ENCODE measurements around the gene FIGNL2.

The FIGNL2 gene

GRCh38 chr12:51852404-51853137 is 4.1 kb upstream of the FIGNL2 start:
- DNase-seq: no peak

- DNase-seq: no peak
Observed at GRCh38 chr12:51851413-51852124, 3.1 kb upstream of the FIGNL2 start.

GRCh38 chr12:51850965-51851299 is 2.4 kb upstream of the FIGNL2 start:
- DNase-seq: no peak

GRCh38 chr12:51850081-51850964 is 1.8 kb upstream of the FIGNL2 start:
- no peak for DNase-seq

- no peak for DNase-seq
Observed at GRCh38 chr12:51848841-51849735, 570 bp upstream of the FIGNL2 start.

- no peak for DNase-seq
Observed at GRCh38 chr12:51847643-51848325, 734 bp downstream of the FIGNL2 start.

GRCh38 chr12:51846911-51847642 is 1.4 kb downstream of the FIGNL2 start:
- DNase-seq: no peak

GRCh38 chr12:51846271-51846691 is 2.2 kb downstream of the FIGNL2 start:
- no peak for DNase-seq

- DNase-seq: no peak
Observed at GRCh38 chr12:51845482-51845881, 3.0 kb downstream of the FIGNL2 start.

- no peak for DNase-seq
Observed at GRCh38 chr12:51844854-51845253, 3.7 kb downstream of the FIGNL2 start.

- no peak for DNase-seq
Observed at GRCh38 chr12:51841727-51842126, 6.8 kb downstream of the FIGNL2 start.

GRCh38 chr12:51840966-51841365 is 7.6 kb downstream of the FIGNL2 start:
- no peak for DNase-seq

GRCh38 chr12:51839310-51839947 is 9.1 kb downstream of the FIGNL2 start:
- no peak for DNase-seq

- no peak for DNase-seq
Observed at GRCh38 chr12:51838762-51839161, 9.8 kb downstream of the FIGNL2 start.

- DNase-seq: no peak
Observed at GRCh38 chr12:51838036-51838435, 10.5 kb downstream of the FIGNL2 start.

GRCh38 chr12:51837286-51837685 is 11.2 kb downstream of the FIGNL2 start:
- no peak for DNase-seq

- DNase-seq: no peak
Observed at GRCh38 chr12:51836827-51837173, 11.7 kb downstream of the FIGNL2 start.

GRCh38 chr12:51836041-51836826 is 12.3 kb downstream of the FIGNL2 start:
- DNase-seq: no peak

- DNase-seq: no peak
Observed at GRCh38 chr12:51834411-51834810, 14.1 kb downstream of the FIGNL2 start.
